Measurements from ENCODE around the gene DOCK9. TPM values are rescaled to one million over a fixed set of nuclear protein-coding genes. Genes with fewer than 3 reads are reported as not detected.

DOCK9 gene
- total RNA-seq, 2 experiments from 2014 or later: 33.4 to 36.9 TPM

GRCh38 chr13:98877936-98878335 is 99.9 kb downstream of the DOCK9 start:
- H3K27me3 Mint-ChIP-seq: no peaks in the 10 kb centered on the region
- no peak for TF ChIP-seq CTCF (IDR thresholded peaks at IDR 0.05)
- peaks cover 64% of the 10 kb centered on the region for H3K36me3 Mint-ChIP-seq (ENCODE audit: low read depth)
- peaks cover 13% of the 10 kb centered on the region for H3K9me3 Mint-ChIP-seq
- no peak overlapping the region for H3K4me3 Mint-ChIP-seq
- ATAC-seq: no peak
- POLR2A ChIA-PET: interaction anchor here (1.1 to 1.3 kb wide), 2 partner anchors 9 to 18 kb away, joined by 3 to 4 read pairs; no protein-coding TSS in a partner anchor
- no peak overlapping the region for H3K27ac Mint-ChIP-seq
- peaks cover 22% of the 10 kb centered on the region for H3K4me1 Mint-ChIP-seq (ENCODE audit: low read depth)
- DNase-seq: no peak
- CTCF ChIA-PET: interaction anchor here (1.2 kb wide), 3 partner anchors 9 to 38 kb away, joined by 3 to 6 read pairs (median 3); no protein-coding TSS in a partner anchor
- intact Hi-C loops (cut with micrococcal nuclease): no loop called here

- TF ChIP-seq CTCF (IDR thresholded peaks at IDR 0.05): no peak
- DNase-seq: no peak
- CTCF ChIA-PET: interaction anchor here (1.0 to 1.2 kb wide), 2 partner anchors 38 to 157 kb away, joined by 3 to 4 read pairs; no protein-coding TSS in a partner anchor
- POLR2A ChIA-PET: interaction anchor here (1.1 to 1.3 kb wide), 2 partner anchors 8 to 19 kb away, joined by 3 to 4 read pairs; no protein-coding TSS in a partner anchor
- intact Hi-C loops (cut with micrococcal nuclease): no loop called here
- ATAC-seq: no peak
- Mint-ChIP-seq H3K9me3 (peaks cover 13% of the 10 kb centered on the region), H3K27me3 (no peaks in the 10 kb centered on the region), H3K4me1 (ENCODE audit: low read depth) (peaks cover 22% of the 10 kb centered on the region), H3K4me3 (no peak overlapping the region), H3K27ac (no peak overlapping the region), H3K36me3 (ENCODE audit: low read depth) (peaks cover 68% of the 10 kb centered on the region)
These were observed 100.4 kb downstream of the DOCK9 start for GRCh38 chr13:98877466-98877865.

- Mint-ChIP-seq H3K9me3 (peaks cover 13% of the 10 kb centered on the region), H3K36me3 (ENCODE audit: low read depth) (peaks cover 54% of the 10 kb centered on the region), H3K4me1 (ENCODE audit: low read depth) (peaks cover 28% of the 10 kb centered on the region), H3K27me3 (no peaks in the 10 kb centered on the region), H3K4me3 (no peak overlapping the region), H3K27ac (no peak overlapping the region)
- POLR2A ChIA-PET: interaction anchor here (0.8 to 1.6 kb wide), 2 partner anchors 10 to 15 kb away, joined by 4 read pairs; no protein-coding TSS in a partner anchor
- peak; percentile 85 for ATAC-seq
- no peak for TF ChIP-seq CTCF (IDR thresholded peaks at IDR 0.05)
- intact Hi-C loops (cut with micrococcal nuclease): no loop called here
- CTCF ChIA-PET: interaction anchor here (0.8 to 1.8 kb wide), 8 partner anchors 15 to 156 kb away, joined by 3 to 4 read pairs (median 3); no protein-coding TSS in a partner anchor
- DNase-seq: no peak
These were observed 102.6 kb downstream of the DOCK9 start for GRCh38 chr13:98875146-98875729.

GRCh38 chr13:98874029-98874397 is 103.9 kb downstream of the DOCK9 start:
- Mint-ChIP-seq H3K9me3 (peaks cover 13% of the 10 kb centered on the region), H3K36me3 (ENCODE audit: low read depth) (peaks cover 54% of the 10 kb centered on the region), H3K27ac (peak overlapping the region; percentile 76), H3K4me3 (no peak overlapping the region), H3K27me3 (no peaks in the 10 kb centered on the region), H3K4me1 (ENCODE audit: low read depth) (peaks cover 28% of the 10 kb centered on the region)
- ATAC-seq: peak; percentile 68
- POLR2A ChIA-PET: no interaction called here
- peak; percentile 30 for DNase-seq
- no peak for TF ChIP-seq CTCF (IDR thresholded peaks at IDR 0.05)
- intact Hi-C loops (cut with micrococcal nuclease): loop anchor here (5.0 kb wide), 1 partner anchor 158 kb away; no protein-coding TSS in a partner anchor
- CTCF ChIA-PET: interaction anchor here (0.8 to 1.8 kb wide), 5 partner anchors 31 to 155 kb away, joined by 3 to 5 read pairs (median 4); no protein-coding TSS in a partner anchor

All from activated CD8-positive, alpha-beta T cell treated with anti-CD3 and anti-CD28 coated beads for 36 hours (primary cell).